CD14-positive monocyte (primary cell): Measurements from ENCODE around the gene CRYBA4. TPM values are rescaled to one million over a fixed set of nuclear protein-coding genes. Genes with fewer than 3 reads are reported as not detected.

ENCODE experiments used
- DNase-seq, 3 donors: peaks; one replicate each; pipeline ENCODE4 v3.0.0-alpha.2; 2011 to 2022
- H2AFZ ChIP-seq: 2 replicates; pipeline ENCODE4 v1.6.0; 2012; ENCODE audit warnings: mild to moderate bottlenecking, low read depth, low read length, inconsistent platforms; ENCODE audit not compliant: insufficient read depth, poor library complexity, severe bottlenecking
- H3K27ac ChIP-seq, 2 donors: 1 replicate in 1 of 2; 2 replicates in 1 of 2; pipeline ENCODE4 v1.5.1; 2012 to 2013; ENCODE audit warnings: low read length in 2 of 2, control low read depth in 1 of 2, inconsistent platforms in 1 of 2, low read depth in 1 of 2, mild to moderate bottlenecking in 1 of 2
- H3K27me3 ChIP-seq, 2 donors: one replicate each; pipeline versions ENCODE4 v1.6.0 to v1.6.1; 2011 to 2013; ENCODE audit warnings: low read length in 2 of 2; ENCODE audit not compliant: control insufficient read depth in 2 of 2, insufficient read depth in 2 of 2
- H3K36me3 ChIP-seq, 2 donors: replicated peaks in 1 of 2; 1 replicate in 1 of 2; 2 replicates in 1 of 2; pipeline versions ENCODE4 v1.5.1 to v1.6.1; 2012 to 2013; ENCODE audit warnings: low read length in 2 of 2, control low read depth in 1 of 2, inconsistent platforms in 1 of 2, mild to moderate bottlenecking in 1 of 2; ENCODE audit not compliant: insufficient read depth in 2 of 2, control insufficient read depth in 1 of 2
- H3K4me1 ChIP-seq, 2 donors: 1 replicate in 1 of 2; 2 replicates in 1 of 2; pipeline versions ENCODE4 v1.5.1 to v1.6.1; 2012 to 2013; ENCODE audit warnings: low read length in 2 of 2, control low read depth in 1 of 2, inconsistent platforms in 1 of 2, mild to moderate bottlenecking in 1 of 2, moderate library complexity in 1 of 2; ENCODE audit not compliant: insufficient read depth in 2 of 2, control insufficient read depth in 1 of 2
- H3K4me2 ChIP-seq: replicated peaks from 2 replicates; pipeline ENCODE3; 2012; ENCODE audit warnings: low read length, moderate library complexity, mild to moderate bottlenecking; ENCODE audit not compliant: poor library complexity, severe bottlenecking; ENCODE audit errors: extremely low read depth
- H3K4me3 ChIP-seq, 3 experiments: fragments of 200-600 bp in 1 of 3; sonication (generic) in 1 of 3; replicated peaks in 1 of 3; 1 replicate in 2 of 3; 2 replicates in 1 of 3; pipeline ENCODE4 v1.5.1; 2011 to 2013; ENCODE audit warnings: low read length in 3 of 3, mild to moderate bottlenecking in 3 of 3, control low read depth in 2 of 3, low read depth in 2 of 3, inconsistent platforms in 1 of 3, moderate library complexity in 1 of 3
- H3K79me2 ChIP-seq: 2 replicates; pipeline ENCODE4 v1.6.0; 2012; ENCODE audit warnings: mild to moderate bottlenecking, control low read depth, inconsistent platforms, low read length, moderate library complexity; ENCODE audit not compliant: insufficient read depth
- H3K9ac ChIP-seq: 2 replicates; pipeline ENCODE4 v1.6.0; 2017; ENCODE audit warnings: low read length, mild to moderate bottlenecking; ENCODE audit not compliant: insufficient read depth, poor library complexity, severe bottlenecking
- H3K9me3 ChIP-seq, 2 donors: replicated peaks in 1 of 2; 1 replicate in 1 of 2; 2 replicates in 1 of 2; pipeline versions ENCODE4 v1.5.1 to v1.6.1; 2012 to 2013; ENCODE audit warnings: low read length in 2 of 2, control low read depth in 1 of 2; ENCODE audit not compliant: control insufficient read depth in 1 of 2, insufficient read depth in 1 of 2
- H4K20me1 ChIP-seq: 2 replicates; pipeline ENCODE4 v1.6.0; 2012; ENCODE audit warnings: mild to moderate bottlenecking, low read length, control low read depth, moderate library complexity; ENCODE audit not compliant: insufficient read depth
- H3K27ac Mint-ChIP-seq, 7 donors: one replicate each; pipeline ENCODE4 v1.8.0; 2020; ENCODE audit warnings: mild to moderate bottlenecking in 7 of 7, mixed read lengths in 7 of 7, moderate library complexity in 6 of 7, inconsistent platforms in 2 of 7
- H3K27me3 Mint-ChIP-seq, 3 donors: one replicate each; pipeline ENCODE4 v1.8.0; 2021 to 2022; ENCODE audit warnings: low read depth in 3 of 3, mild to moderate bottlenecking in 3 of 3, mixed read lengths in 3 of 3, moderate library complexity in 3 of 3, inconsistent platforms in 1 of 3
- H3K36me3 Mint-ChIP-seq, 2 donors: one replicate each; pipeline ENCODE4 v1.8.0; 2020; ENCODE audit warnings: mixed read lengths in 2 of 2, inconsistent platforms in 1 of 2, mild to moderate bottlenecking in 1 of 2
- H3K4me1 Mint-ChIP-seq: one replicate; pipeline ENCODE4 v1.8.0; 2020; ENCODE audit warnings: mild to moderate bottlenecking, mixed read lengths
- H3K4me3 Mint-ChIP-seq, 2 donors: one replicate each; pipeline ENCODE4 v1.8.0; 2020; ENCODE audit warnings: mild to moderate bottlenecking in 2 of 2, mixed read lengths in 2 of 2, moderate library complexity in 1 of 2
- H3K9me3 Mint-ChIP-seq, 7 donors: one replicate each; pipeline ENCODE4 v1.8.0; 2020 to 2022; ENCODE audit warnings: mixed read lengths in 7 of 7, mild to moderate bottlenecking in 6 of 7, moderate library complexity in 6 of 7, inconsistent platforms in 2 of 7
- CTCF ChIP-seq: fragments of 200-600 bp; IDR thresholded peaks from one replicate; pipeline ENCODE4 v1.8.0; 2022; ENCODE audit warnings: antibody characterized with exemption, mild to moderate bottlenecking
- WGBS: methylation state at CpG from one replicate; pipeline ENCODE4 v1.1.5; 2013; ENCODE audit warnings: missing lambda C conversion rate; ENCODE audit not compliant: insufficient coverage; 5-methylcytosine and 5-hydroxymethylcytosine counted together
- intact Hi-C, 2 donors: fragments of 100-400 bp; cut with micrococcal nuclease; formaldehyde crosslinking; loops; one replicate each; pipeline versions ENCODE4 v1.15.0 to v1.15.1; 2023
- polyA plus RNA-seq, 3 donors: library from polyadenylated mRNA; depleted of rRNA in 1 of 3; unstranded in 2 of 3; stranded (reverse) in 1 of 3; fragments of 300-500 nt in 2 of 3; fragments of >200 nt in 1 of 3; fragmentation: Illumina TruSeq in 2 of 3; gene quantifications; 1 replicate in 2 of 3; 2 replicates in 1 of 3; pipeline ENCODE4 v1.2.3, GENCODE V29; 2012 to 2021

Gene CRYBA4
- polyA plus RNA-seq, 3 donors = not detected

DNA sequence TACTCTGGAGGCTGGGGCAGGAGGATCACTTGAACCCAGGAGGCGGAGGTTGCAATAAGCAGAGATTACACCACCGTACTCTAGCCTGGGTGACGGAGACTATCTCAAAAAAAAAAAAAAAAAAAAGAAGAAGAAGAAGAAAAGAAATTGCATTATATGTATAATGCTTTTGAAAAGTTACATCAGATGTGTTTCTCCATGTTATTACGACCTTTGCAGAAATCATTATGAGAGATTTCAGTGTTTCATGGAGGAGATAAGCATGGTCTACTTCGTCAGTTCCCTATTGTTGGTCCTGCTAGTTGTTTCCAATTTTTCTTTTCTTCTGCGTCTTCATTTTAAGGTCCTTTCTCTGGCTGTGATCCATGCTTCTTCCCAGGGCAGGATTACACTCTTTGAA lies 38.6 kb downstream of the CRYBA4 start:
- H3K79me2 ChIP-seq = no peaks in the 10 kb centered on the region
- H3K4me3 Mint-ChIP-seq = no peak overlapping the region
- H3K4me3 ChIP-seq = no peak overlapping the region

GRCh38 chr22:26660961-26661578 lies 39.3 kb downstream of the CRYBA4 start:
- Histone ChIP-seq H2AFZ (no peak overlapping the region), H3K27ac (no peak overlapping the region), H3K4me3 (no peak overlapping the region), H3K4me1 (peaks cover 27 to 35% of the 10 kb centered on the region in 2 donors), H3K4me2 (no peak overlapping the region), H3K36me3 (no peaks in the 10 kb centered on the region), H3K9me3 (peaks cover 0 to 3% of the 10 kb centered on the region in 2 donors), H4K20me1 (no peaks in the 10 kb centered on the region), H3K27me3 (peaks cover 18 to 25% of the 10 kb centered on the region in 2 donors), H3K9ac (no peak overlapping the region), H3K79me2 (no peaks in the 10 kb centered on the region)
- no peak for TF ChIP-seq CTCF
- Mint-ChIP-seq H3K27me3 (peaks cover 26 to 43% (median 33%) of the 10 kb centered on the region in 3 donors), H3K4me3 (peak overlapping the region in 1 of 2 donors; percentile 10), H3K4me1 (peaks cover 39% of the 10 kb centered on the region), H3K9me3 (peaks cover 0 to 7% (median 0%) of the 10 kb centered on the region in 7 donors), H3K36me3 (peaks cover 0 to 2% of the 10 kb centered on the region in 2 donors), H3K27ac (peak overlapping the region in 1 of 7 donors; percentile 69)
- DNase-seq = no peak
- 100% methylated on average over 3 of the region's 7 CpGs for WGBS
- intact Hi-C loops = no loop called here

More for the DNA sequence above, 38.6 kb downstream of the CRYBA4 start:
- peaks cover 0 to 7% (median 0%) of the 10 kb centered on the region in 7 donors for H3K9me3 Mint-ChIP-seq
- H3K36me3 Mint-ChIP-seq = peaks cover 0 to 2% of the 10 kb centered on the region in 2 donors
- H3K9me3 ChIP-seq = peaks cover 0 to 3% of the 10 kb centered on the region in 2 donors
- no peak overlapping the region for H3K27ac ChIP-seq
- peak overlapping the region in 1 of 7 donors; percentile 23 for H3K27ac Mint-ChIP-seq
- intact Hi-C loops = no loop called here
- no peak overlapping the region for H2AFZ ChIP-seq
- no CpG with 5 or more reads among the region's 6 CpGs for WGBS
- TF ChIP-seq CTCF = no peak
- DNase-seq = peak in 1 of 3 donors; percentile 30
- H3K9ac ChIP-seq = no peak overlapping the region
- peaks cover 38% of the 10 kb centered on the region for H3K4me1 Mint-ChIP-seq
- no peaks in the 10 kb centered on the region for H3K36me3 ChIP-seq
- H3K4me2 ChIP-seq = no peak overlapping the region
- H3K27me3 ChIP-seq = peaks cover 18 to 28% of the 10 kb centered on the region in 2 donors
- H3K27me3 Mint-ChIP-seq = peaks cover 31 to 47% (median 36%) of the 10 kb centered on the region in 3 donors
- H4K20me1 ChIP-seq = no peaks in the 10 kb centered on the region
- peaks cover 27 to 35% of the 10 kb centered on the region in 2 donors for H3K4me1 ChIP-seq
